Central memory CD4-positive, alpha-beta T cell (primary cell): ENCODE results near the gene SNIP1.
"Not testable (repeated sequence)": the region's sequence is repeated elsewhere in the genome, so short reads cannot be mapped to it uniquely, and the experiment has no call there.

ENCODE experiments used
- DNase-seq: peaks from one replicate; pipeline ENCODE4 v3.0.0; 2022

Gene SNIP1

DNA sequence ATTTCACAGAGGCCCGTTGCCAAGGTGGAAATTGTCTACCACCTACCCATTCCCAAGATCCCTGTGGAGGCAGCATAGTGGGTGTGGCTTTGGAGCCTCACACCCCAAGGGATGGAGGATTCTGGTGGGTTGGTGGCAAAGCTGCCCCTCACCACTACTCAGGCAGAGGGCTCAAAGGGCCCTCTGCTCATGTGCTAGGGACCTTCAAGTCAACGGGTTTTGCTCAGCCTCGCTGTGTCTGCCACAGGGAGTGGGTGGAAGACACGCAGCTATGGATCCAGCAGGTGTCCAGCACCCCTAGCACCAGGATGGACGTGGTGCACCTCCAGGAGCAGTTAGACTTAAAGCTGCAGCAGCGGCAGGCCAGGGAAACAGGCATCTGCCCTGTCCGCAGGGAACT, 5.0 kb upstream of the SNIP1 start:
- DNase-seq, result no peak

GRCh38 chr1:37558411-37558810, 4.3 kb upstream of the SNIP1 start:
- no peak for DNase-seq

DNA sequence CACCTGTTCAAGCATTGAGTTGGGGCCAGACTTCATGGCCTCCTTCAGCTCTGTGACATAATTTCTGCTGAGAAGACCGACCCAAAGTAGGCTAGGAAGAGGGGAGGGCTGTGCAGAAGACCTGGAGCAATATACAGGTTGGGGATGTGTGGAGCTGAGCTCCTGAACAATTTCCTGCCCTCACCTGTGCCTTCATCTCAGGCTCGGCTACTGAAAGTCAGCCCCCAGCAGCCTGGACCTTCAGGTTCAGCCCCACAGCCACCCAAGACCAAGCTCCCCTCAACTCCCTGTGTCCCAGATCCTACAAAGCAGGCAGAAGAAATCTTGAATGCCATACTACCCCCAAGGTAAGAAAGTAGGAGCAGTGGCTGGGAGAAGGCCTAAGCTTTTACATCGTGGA, 3.3 kb upstream of the SNIP1 start:
- no peak for DNase-seq

DNA sequence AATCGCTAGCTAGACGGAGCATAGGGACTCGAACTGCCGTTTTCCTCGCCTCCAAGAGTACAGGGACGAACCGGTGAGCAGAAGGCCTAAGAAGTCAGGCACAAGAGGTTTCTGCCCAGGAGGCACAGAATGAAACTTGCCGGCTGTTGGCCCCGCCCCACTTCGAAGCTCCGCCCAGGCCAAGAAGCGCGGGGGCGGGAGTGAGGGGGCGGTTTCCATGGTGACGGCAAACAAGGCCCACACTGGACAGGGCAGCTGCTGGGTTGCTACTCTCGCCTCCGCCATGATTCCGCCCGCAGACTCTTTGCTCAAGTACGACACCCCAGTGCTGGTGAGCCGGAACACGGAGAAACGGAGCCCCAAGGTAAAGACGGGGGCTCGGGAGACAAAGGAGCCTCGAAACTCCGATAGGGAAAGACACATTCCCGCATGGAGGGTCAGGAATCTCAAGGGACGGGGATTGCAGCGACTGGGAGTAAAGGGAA, 2.7 kb upstream of the SNIP1 start, which contains the start of gene DNALI1:
Gene DNALI1, plus strand, starts transcription at position 229 of the 485 bp plus-strand sequence. Its CDS starts 55 bp downstream, at position 284.
- no peak for DNase-seq

DNA sequence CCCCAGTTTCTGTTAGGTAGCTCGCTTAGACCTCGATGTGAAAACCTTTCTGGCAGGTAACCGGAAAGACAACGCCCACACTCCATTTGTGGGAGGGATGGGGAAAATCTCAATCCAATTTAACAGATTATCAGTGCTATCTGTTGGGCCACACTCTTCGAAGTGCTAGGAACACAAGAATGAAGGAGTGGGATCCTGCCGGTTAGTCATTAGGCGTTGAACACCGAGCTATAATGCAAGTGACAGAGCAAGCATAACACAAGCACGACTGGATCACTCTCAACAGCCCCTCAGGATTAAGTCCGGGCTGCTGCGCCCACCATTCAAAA, 531 bp downstream of the SNIP1 start:
- DNase-seq, result no peak

DNA sequence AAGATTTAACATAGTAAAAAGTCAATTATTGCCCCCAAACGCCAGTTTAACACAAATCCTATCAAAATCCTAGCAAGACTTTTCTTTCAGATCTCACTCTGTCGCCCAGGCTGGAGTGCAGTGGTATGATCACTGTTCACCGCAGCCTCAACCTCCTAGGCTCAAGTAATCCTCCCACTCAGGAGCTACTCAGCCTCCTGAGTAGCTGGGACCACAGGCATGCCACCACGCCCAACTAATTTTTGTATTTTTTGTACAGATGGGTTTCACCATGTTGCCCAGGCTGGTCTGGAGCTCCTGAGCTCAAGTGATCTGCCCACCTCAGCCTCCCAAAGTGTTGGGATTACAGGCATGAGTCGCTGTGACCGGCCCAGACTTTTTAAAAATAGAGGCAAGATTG, 4.8 kb downstream of the SNIP1 start:
- no peak for DNase-seq

- no peak for DNase-seq
Measured at GRCh38 chr1:37545019-37545418, 9.1 kb downstream of the SNIP1 start.

GRCh38 chr1:37544530-37544929, 9.6 kb downstream of the SNIP1 start:
- DNase-seq, result no peak

DNA sequence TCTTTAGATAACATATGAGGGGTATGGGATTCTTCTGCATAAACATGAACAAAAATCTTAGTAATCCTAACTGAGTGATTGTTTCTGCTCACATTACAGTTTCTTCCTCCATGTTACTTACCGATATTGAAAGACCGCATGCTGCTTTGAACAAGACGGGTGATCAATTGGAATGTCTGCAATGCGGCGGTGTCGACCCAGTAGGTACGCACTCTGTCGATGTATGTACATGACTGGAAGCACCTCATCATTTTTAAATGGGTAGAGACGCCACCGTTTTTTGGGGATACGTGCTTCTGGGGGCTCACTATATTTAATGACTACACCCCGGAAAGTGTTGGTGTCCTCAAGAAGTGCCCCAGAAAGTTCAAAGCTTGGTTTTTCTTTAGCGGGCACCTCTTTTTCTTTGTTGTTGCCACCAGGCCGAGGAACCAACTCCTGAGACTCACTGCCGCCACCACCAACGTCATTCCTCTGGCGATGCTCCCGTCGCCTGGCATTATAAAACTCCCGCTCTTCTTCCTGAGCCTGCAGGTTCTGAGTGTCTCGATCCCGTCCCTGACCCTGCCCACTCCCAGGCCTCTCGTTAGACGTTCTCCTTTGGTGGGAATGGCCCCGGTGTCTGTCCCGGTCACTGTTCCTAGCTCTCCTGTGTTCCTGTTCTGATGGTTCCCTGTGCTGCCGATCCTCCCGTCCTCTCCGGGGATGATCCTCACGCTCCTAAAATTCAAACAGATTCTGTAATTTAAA, 13.9 kb downstream of the SNIP1 start:
- DNase-seq, result no peak

GRCh38 chr1:37539154-37539553, 14.9 kb downstream of the SNIP1 start:
- DNase-seq, result not testable (repeated sequence)

GRCh38 chr1:37537378-37537777, 16.7 kb downstream of the SNIP1 start:
- no peak for DNase-seq

GRCh38 chr1:37533317-37534093, 20.6 kb downstream of the SNIP1 start:
- DNase-seq, result no peak

DNA sequence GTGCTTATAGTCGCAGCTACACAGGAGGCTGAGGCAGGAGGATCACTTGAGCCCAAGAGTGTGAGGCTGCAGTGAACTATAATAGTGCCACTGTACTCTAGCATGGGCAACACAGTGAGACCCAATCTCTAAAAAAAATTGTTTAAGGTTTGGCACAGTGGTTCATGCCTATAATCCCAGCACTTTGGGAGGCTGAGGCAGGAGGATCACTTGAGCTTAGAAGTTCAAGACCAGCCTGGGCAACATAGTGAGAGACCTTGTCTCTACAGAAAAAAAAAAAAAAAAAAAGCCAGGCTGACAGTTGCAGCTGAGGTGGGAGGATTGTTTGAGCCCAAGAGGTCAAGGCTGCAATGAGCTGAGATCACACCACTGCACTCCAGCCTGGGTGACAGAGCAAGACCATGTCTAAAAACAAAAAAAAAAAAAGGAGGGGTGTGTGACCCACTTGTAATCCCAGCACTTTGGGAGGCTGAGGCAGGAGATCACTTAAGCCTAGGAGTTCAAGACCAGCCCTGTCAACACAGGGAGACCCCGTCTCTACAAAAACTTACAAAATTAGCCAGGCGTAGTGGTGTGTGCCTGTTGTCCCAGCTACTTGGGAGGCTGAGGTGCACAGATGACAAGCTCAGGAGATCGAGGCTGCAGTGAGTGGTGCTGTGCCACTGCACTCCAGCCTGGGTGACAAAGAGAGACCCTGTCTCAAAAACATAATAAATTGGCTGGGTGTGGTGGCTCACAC, 21.5 kb downstream of the SNIP1 start:
- not testable (repeated sequence) for DNase-seq

- not testable (repeated sequence) for DNase-seq
Measured at GRCh38 chr1:37529888-37530287, 24.2 kb downstream of the SNIP1 start.

DNA sequence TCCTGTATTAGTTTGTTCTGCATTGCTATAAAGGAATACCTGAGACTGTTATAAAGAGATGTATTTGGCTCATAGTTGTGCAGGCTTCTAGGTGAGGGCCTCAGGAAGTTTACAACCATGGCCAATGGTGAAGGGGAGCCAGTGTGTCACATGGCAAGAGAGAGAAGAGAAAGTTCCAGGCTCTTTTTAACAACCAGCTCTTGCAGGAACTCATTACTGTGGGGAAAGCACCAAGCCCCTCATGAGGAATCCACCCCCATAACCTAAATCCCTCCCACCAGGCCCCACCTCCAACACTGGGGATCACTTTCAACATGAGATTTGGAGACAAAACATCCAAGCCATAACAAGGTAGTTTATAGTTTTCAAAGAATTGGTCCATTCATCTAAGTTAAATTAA, 34.5 kb downstream of the SNIP1 start:
- no peak for DNase-seq

GRCh38 chr1:37518929-37519328, 35.2 kb downstream of the SNIP1 start:
- peak; percentile 36 for DNase-seq

DNA sequence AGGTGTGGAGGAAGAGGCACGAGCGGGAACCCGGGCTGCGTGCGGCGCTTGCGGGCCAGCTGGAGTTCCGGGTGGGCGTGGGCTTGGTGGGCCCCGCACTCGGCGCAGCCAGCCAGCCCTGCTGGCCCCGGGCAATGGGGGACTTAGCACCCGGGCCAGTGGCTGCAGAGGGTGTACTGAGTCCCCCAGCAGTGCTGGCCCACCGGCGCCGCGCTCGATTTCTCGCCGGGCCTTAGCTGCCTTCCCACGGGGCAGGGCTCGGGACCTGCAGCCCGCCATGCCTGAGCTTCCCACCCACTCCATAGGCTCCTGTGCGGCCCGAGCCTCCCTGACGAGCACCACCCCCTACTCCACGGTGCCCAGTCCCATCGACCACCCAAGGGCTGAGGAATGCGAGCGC, 35.9 kb downstream of the SNIP1 start:
- DNase-seq, result not testable (repeated sequence)

- DNase-seq, result no peak
Measured at GRCh38 chr1:37517569-37517968, 36.5 kb downstream of the SNIP1 start.

- no peak for DNase-seq
Measured at GRCh38 chr1:37515185-37516034, 38.7 kb downstream of the SNIP1 start.

DNA sequence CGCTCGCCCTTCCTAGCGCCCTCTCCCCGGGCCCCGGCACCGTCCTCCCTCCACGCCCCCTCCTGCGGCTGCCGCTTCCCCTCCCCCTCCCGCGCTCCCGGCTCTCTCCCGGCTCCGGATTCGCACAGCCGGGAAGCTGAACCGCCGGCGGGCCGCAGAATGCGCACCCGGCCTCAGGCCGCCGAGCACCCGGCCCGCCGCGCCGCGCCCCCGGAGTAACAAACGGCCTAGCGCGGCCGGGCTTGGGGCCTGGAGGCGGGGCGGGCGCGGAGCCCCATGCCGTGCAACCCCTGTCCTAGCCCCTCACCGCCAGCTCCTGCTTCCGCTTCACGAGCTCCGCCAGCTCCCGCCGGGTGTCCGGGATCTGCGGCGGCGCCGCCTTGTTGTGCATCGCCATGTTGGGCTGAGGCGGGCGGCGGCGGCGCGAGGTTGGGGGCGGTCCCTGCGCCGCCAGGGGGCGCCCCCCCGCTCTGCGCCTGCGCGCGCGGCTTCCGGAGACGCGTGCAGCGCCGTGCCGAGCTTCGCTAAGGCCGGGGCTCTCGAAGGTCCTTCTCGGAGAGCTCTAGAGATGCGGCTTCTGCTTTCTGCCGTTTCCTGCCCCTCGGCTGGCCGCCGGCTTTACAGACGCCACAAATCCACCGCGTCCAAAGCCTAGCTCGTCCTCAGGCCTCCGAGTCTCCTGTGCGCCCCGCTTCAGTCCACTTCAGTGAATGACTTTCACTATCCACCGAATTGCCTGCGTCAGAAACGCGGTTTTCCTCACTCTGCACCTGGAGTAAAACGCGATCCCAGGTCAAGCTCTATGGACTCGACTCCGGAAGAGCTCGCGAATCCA, 39.5 kb downstream of the SNIP1 start, which contains the start of gene MEAF6:
Gene MEAF6, minus strand, starts transcription at position 417 of the 835 bp plus-strand sequence. Its CDS starts 20 bp downstream, at position 397.
- DNase-seq, result peak; percentile 81

DNA sequence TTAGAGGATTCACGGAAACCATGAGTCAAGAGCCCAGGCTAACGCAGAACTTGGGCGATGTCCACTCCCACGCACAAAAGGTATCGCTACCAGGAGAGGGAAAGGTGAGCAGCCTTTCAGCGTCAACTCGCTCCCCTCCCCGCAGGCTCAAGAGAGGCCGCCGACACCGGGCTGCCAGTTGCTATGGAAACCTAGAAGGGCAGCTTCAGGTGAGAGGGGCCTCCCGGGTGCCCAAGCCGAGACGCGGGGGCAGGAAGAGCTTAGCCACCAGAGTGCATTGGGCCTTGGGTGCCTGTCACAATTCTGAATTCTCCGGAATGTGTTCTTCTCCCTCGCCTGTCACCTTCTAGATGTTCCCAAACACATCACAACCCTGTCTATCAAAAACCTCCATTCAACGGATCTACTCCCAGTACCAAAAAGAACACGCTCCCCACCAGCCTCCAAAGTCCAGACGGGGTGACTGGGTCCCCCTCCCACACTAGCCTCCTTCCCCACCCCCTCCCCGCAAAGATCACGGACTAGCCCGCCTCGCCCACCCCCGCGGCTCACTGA, 40.2 kb downstream of the SNIP1 start:
- DNase-seq, result peak; percentile 31
